Activated CD8-positive, alpha-beta memory T cell treated with anti-CD3 and anti-CD28 coated beads, Interleukin-2, amount 50 U/mL, for 48 hours (primary cell): Measurements from ENCODE around the gene SYNJ2.
"Not testable (repeated sequence)": the region's sequence is repeated elsewhere in the genome, so short reads cannot be mapped to it uniquely, and the experiment has no call there.

Source experiments
- DNase-seq: peaks from one replicate; pipeline ENCODE4 v3.0.0-alpha.2; 2020

Gene SYNJ2

DNA sequence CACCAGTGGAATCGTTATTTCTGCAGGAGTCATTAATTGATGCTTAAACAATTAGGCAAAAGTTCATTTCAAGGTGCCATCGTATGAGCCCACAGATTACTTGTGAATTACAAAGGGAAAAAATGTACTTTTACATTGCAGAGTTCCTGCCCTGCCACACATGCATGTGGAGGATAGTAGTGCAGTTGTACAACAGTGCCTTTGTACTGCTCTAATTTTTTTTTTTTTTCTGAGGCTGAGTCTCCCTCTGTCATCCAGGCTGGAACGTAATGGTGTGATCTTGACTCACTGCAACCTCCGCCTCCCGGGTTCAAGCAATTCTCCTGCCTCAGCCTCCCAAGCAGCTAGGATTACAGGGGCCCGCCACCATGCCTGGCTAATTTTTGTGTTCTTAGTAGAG, 26.0 kb upstream of the SYNJ2 start:
- no peak for DNase-seq

DNA sequence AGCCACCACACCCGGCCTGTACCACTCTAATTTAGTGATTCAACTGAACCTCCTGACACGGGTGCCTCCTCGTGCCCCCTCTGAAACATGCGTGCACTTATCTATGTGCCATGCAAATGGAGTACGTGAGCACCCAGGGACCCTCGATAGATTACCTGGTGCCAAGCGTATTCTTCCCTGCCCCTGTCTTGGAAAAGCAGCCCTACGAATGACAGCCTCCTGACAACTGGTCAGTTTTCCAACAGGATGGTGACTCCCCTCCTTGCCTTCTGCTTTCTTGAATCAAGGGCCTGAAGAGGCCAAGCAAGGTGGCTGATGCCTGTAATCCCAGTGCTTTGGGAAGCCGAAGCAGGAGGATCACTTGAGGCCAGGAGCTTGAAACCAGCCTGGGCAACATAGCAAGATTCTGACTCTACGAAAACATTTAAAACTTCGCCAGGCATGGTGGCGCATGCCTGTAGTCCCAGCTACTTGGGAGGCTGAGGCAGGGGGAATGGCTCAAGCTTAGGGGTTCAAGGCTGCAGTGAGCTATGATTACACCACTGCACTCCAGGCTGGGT, 25.4 kb upstream of the SYNJ2 start:
- DNase-seq = no peak

DNA sequence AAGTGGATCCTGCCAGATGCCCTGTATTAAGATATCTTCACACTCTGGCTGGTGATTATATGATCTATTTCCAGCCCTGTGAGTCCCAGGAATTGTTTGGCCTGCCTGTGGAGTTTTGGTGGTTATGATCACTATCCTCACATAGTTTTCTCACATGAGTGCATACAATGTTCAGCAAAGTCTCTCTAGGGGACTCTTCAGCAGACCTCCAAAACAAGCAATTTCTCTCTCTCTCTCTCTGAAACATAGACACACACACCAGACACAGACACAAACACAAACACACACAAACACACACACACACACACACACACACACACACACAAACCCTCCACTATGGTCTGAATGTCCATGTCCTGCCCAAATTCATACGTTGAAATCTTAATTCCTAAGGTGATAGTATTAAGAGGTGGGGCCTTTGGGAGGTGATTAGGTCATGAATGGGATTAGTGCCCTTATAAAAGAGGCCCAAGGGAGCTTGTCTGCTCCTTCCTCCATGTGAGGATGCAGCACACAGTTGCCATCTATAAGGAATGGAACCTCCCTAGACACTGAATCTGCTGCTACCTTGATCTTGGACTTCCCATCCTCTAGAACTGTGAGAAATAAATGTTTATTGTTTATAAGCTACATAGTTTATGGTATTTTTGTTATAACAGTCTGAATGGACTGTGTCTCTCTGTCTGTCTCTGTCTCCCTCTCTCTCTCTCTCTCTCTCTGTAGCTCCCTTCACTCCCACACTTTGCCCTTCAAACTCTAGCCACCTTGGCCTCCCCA, 22.0 kb upstream of the SYNJ2 start:
- DNase-seq = no peak

DNA sequence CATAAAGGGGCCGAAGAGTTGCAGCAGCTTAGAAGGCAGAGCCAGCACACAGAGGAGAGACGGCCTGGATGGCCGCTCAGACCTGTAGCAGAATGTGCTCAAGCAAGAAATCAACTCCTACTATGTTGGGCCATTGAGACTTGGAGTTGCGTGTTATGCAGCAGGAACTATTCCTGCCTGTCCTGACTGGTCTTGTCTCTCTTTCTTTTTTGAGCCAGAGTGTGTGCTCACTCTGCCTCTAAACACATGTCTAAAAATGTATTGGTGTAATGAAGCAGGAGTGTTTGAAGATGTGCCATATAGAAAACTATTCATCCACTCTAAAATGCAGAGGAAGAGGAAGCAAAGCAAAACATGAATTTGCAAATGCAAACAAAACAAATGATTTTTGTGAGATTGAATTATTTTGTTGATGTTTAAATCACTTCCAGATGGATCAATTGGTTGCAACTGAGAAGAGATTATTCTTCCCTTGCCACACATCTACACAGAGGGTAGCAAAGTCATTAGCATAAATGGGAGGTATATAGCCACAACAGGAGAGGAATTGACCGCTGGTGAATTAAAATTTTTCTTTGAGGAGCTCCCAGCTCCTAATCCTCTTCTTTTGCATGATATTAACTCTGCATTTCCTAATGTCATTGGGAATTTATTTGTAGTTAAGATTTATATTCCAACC, 20.4 kb upstream of the SYNJ2 start:
- DNase-seq = no peak

DNA sequence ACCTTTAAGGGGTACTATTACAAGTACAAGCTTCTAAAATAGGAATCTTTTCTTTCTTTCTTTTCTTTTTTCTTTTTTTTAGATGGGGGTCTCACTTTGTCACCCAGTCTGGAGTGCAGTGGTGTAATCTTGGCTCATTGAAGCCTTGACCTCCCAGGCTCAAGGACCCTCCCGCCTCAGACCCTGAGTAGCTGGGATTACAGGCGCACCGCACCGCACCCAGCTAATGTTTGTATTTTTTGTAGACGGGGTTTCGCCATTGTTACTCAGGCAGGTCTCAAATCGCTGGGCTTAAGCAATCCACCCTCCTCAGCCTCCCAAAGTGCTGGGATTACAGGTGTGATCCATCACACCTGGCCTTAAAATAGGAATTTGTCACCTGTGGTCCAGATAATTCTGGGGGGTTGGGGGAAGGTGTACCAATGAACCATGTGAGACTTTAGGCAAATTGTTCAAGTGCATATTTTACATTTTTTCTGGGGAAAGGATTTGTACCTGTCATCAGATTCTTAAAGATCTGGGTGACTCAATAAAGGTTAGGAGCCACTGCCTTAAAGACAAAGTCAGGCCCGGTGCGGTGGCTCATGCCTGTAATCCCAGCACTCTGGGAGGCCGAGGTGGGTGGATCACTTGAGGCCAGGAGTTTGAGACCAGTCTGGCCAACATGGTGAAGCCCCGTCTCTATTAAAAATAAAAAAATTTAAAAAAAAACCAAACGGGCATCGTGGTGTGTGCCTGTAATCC, 19.7 kb upstream of the SYNJ2 start:
- DNase-seq = no peak

DNA sequence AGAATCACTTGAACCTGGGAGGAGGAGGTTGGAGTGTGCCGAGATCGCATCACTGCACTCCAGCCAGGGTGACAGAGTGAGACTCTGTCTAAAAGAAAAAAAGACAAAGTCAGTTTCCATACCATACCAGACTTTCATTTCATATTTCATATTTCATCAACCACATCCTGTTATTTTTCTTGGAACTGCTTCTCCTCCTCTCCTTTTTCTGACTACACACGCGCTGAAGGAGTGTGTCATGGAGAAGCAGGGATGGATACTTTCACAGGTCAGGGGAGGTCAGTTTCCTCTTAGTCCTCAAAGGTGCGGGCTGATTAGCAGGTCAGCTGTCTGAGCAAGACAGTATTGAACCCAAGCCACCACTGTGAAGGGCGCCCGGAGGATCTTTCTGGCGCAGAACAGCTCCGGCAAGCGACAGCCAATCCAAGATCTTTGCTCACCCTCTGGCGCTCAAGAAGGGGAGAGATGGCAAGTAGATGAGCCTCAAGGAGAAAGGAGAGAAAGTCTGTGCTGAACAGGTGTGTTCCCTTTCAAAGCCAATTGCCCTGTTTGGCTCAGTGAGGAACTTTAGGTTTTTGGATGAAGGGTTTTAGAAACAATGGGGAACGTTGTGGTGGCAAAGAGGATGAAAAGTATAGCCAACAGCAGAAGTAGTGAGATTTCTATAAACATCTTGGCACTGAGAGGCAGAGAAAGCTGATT, 18.9 kb upstream of the SYNJ2 start:
- peak; percentile 57 for DNase-seq

DNA sequence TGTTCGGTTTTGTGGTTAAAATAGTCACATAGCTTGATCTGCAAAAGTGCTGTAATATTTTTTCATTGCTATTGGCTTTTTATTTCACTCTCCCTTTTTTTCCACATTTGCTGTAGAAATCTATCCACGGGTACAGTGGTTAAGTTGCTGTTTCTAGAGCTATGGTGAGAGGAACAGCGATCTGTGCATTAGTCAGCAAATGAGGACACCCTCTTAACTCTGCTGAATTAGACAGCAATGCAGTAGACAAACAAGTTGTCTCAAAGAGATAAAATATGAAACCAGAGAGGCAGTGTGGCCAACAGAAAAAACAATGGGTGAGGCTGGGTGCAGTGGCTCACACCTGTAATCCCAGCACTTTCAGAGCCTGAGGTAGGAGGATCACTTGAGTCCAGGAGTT, 17.6 kb upstream of the SYNJ2 start:
- DNase-seq = no peak

DNA sequence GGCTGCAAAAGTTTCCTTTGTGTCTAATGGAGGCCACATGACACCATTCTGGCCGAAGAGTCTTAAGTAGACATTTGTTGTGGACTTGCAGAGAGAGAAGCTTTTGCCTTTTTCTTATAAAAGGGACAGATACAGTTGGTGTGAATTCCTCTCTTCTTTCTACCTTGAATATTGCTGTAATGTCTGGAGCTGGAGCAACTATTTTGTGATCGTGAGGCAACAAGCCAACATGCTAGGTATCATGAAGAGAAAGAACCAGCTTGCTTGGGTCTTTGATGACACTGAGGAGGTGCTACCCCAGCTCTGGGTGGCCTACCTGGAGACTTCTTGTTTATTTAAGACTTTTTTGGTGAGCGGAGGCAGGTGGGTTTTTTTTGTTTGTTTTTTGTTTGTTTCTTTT, 16.3 kb upstream of the SYNJ2 start:
- DNase-seq = no peak

DNA sequence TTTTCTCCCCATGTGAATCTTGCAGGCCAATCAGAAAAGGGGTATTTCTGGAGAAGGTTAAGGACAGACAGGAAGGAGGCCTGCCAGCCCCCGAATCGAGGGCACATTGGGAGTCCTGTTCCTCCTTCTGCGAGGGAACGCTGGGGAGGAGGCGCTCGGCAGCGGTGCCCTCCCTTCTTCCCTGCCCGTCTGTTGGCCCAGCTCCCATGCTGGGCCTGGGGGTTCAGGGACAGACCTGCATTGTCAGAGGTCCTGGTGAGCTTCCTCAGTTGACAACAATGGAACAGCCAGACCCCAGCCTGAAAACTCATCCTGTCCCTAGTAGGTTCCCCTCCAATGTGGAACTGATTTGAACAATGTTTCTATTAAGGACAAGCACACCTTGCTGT, 15.1 kb upstream of the SYNJ2 start:
- no peak for DNase-seq

DNA sequence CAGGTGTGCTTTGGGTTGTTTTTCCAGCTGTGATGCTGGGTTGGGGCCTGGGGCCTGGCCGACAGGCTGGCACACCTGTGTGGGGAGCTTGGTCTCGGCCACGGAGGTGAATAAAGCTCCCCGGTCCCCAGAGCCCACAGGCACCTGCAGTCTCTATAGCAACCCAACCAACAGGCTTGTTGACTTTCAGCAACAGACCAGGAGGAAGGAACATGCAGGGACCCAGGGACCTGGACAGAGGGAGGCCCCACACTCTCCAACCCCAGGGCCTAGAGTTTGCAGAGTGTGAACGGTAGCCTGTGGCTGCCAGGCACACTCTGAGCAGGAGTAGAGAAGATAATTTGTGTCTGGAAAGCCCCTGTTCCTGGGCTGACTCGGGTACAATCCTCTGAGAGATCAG, 14.6 kb upstream of the SYNJ2 start:
- DNase-seq = no peak

DNA sequence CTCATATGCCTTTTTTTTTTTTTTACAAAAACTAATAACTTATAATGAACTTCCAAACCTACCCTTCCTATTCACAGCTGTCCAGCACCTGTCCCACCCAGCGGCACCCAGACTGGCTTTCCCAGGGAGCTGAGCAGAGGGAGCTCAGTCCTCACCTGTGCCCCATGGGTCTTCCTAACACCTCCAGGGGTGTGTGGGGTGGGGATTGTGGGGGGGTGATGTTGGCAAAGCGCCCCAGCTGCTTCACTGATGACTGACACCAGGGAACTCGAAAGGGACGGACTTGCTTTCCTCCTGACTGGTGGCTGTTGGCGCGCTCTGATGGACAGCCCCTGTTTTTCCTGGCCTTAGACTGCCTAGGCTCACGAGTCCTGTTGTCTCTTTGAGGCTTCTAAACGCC, 14.2 kb upstream of the SYNJ2 start:
- DNase-seq = no peak

DNA sequence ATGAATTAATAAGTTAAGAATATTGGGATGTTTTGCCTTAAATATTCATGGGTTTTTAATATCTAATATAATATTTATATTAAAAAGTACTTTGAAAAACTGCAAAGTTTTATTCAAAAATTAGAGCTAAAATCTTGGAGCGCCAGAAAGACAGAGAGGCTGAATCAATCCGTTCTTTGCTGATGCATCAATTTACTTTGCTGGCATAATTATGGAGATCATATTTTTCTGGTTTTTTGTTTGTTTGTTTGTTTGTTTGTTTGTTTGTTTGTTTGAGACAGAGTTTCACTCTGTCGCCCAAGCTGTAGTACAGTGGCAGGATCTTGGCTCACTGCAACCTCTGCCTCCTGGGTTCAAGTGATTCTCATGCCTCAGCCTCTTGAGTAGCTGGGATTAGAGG, 9.5 kb upstream of the SYNJ2 start:
- not testable (repeated sequence) for DNase-seq

DNA sequence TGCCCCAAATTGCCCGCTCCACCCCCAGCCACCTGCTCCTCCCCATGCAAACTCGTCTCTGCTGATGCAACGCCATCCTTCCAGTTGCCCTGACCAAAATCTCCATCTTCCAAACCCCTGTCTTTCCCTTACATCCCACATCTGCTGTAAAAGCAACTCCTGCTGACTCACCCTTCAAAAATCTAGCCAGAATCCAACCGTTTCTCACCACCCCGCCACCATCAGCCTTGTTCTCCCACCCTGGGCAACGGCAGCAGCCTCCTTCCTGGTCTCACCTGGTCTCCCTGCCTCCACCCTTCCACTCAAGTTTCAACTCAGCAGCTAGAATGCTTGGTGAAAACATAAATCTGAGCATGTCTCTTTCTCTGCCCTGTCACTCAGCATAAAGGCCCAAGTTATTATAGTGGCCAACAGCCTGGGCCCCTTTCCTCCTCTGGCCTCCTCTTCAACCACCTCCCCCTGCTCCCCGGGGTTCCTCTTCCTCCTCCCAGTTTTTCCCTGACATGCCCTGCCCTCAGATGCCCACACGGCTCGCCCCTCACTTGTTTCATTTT, 7.2 kb upstream of the SYNJ2 start:
- no peak for DNase-seq

DNA sequence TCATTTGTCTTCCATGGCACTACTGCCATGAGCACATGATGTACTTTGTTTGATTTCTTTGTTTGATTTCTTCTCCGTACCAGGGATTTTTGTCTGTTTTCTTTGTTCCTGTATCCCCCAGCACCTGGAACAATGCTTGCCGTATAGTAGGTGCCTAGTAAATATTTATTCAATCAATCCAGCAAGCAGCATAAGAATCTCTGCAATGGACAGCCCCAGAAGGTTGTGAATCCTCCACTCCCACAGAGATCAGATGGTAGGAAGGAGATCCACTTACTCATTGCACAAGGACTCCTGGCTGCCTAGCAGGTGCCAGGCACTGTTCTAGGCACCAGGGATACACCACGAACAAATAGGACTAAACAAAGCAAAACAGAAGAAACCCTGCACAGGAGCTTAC, 6.7 kb upstream of the SYNJ2 start:
- no peak for DNase-seq

DNA sequence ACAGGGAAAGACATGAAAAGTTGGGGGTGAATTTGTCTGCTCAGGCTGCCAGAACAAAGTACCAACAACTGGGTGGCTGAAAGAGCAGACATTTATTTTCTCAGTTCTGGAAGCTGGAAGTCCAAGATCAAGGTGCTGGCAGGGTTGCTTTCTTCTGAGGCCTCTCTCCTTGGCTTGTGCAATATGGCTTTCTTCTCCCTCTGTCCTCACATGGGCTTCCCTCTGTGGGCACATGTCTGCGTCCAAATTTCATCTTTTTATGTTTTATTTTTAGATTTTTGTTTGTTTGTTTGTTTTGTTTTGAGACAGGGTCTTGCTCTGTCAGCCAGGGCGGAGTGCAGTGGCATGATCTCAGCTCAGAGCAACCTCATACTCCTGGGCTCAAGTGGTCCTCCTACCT, 6.2 kb upstream of the SYNJ2 start:
- DNase-seq = no peak

DNA sequence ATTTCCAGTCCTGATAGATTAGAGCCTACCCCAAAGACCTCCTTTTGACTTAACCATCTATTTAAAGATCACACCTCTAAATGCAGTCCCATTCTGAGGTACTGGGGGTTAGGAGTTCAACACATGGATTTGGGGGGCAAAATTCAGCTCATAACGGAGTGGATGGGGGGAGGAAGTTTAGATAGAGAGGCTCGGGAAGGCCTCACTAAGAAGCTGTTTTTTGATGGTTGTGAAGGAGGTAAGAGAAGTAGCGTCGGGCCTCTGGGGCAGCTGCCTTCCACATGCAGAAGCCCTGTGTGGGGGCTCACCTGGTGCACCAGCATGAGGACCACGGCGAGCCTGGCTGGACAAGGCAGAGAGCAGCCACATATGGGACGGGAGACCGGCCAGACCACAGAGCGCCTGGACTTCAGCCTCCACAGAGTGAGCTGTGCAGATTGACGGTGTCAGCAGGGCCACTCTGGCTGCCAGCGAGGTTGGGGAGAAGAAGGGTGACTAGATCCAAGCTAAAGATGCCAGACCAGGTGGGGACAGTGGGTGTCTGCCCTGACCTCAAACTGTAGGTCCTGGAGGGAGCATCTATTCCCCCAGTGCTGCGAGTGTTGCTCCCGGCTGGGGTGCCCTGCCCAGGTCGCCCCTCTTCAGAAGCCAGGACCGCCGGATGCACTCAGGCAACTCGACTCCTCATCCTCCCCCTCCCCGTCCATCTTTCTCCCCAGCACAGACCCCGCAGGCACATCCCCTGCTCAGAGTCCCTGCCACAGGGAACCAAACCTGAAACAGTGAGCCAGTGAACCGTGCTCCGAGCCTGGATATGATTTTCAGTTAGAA, 5.1 kb upstream of the SYNJ2 start:
- DNase-seq = no peak

DNA sequence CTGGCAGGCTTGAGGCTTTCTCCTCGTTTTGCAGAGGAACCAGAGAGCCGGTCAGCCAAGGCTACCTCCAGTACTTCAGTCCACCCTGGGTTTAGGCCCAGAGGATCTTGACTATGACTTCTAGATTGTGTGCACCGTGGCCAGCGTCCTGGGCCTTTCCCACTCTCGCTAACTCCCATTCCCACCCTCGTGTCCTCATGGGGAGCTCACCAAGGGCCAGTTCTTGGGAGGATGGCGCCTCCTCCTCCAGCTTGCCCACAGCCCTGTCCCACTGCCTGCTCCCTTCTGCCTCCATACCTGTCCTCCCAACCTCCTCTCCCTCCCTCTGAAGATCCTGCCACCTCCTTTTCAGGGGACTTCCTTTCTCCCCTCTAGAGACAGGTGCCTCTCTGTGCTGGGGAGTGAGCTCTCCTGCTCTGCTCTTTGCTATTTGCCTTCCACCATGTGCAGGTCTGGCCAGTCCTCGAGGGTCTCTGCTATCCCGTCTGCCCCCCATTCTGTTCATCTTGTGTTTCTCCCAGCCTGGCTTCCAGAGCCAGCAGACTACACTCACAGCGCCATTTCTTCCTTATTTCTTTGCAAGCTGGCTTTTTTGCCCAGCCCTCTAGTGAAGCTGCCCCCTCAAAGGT, 4.4 kb upstream of the SYNJ2 start:
- no peak for DNase-seq

DNA sequence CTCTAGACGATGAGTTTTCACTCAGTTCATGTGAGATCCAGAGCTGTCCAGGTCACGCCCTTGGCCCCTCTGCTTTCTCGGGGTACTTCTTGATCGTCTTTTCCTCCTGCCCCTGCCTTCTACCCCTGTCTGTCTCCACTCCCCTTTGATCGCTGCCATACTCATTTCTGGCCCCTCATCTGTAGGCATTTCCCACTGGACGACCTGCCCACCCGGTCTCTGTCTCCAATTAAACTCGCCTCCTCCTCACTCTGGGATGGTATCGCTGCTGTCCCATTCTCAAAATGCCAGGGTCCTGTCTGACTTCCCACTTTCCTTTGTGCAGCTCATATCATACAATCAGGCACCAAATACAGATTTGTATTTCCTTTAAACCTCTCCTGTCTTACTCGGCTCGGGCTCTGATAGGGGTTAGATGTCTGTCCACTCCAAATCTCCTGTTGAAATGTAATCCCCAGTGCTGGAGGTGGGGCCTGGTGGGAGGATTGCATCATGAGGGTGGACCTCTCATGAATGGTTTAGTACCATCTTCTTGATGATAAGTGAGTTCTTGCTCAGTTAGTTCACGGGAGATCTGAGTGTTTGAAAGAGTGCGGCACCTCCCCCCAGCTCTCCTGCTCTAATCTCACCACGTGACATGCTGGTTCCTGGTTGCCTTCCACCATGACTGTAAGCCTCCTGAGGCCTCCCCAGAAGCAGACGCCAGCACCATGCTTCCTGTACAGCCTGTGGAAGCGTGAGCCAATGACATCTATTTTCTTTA, 3.5 kb upstream of the SYNJ2 start:
- DNase-seq = no peak

DNA sequence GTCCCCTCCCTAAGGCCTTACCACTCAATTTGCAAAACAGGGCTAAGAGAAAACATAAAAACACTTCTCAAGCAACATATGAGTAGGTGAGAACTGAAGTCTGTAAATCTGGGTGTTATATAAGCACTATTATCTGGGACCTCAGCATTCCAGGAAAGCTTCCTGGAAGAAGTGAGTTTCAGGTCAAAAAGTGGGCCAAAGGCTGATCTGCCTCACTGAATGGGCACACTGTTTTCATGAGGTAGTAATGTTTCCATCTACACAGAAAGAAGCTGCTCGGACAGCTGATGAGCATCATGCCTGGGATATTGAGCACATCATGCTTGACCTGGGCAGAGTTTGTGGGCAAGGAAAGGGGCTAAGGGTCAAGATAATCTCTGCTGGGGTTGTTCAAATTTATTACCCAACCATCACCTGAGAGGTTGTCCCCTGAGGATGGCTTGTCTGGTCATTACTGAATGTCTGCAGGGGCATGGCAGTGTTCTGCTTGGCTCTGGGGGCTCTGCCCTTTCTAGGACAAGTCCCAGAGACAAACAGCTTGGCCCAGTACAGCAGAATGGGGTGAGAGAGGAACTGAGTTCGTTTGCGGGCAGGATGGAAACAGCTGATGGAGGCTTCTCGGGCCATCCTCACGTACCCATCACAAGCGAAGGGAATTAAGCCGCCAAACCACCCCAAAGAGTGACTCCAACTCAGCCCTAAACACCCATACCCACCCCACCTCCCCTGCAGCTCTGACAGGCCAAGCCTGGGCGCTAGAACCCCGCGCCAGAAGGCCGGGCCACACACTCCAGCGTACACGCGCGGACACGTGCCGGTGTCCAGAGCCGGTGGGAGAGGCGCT, 1.2 kb upstream of the SYNJ2 start:
- DNase-seq = peak; percentile 67

DNA sequence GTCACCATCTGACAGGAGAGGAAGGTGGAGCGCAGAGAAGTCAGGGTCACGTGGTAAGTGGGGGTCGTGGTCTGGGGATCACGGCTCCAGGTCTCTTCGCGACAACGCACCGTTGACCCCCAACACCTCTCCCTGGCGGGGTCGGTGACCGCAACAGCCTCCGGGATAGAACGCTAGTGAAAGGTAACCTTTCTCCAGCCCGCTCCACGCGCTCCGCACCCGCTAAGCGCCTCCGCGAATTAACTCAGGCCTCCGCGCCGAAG, 600 bp upstream of the SYNJ2 start:
- DNase-seq = no peak
